Mammary epithelial cell (primary cell): Measurements from ENCODE around the gene ANKDD1B.

ENCODE experiments used
- EZH2 ChIP-seq: IDR thresholded peaks from 2 replicates; pipeline ENCODE4 v1.6.1; 2012; ENCODE audit warnings: low read length, inconsistent platforms, borderline replicate concordance
- TF ChIP-seq, protein P1 (sequence below), 2 donors: IDR thresholded peaks in 1 of 2; conservative IDR thresholded peaks in 1 of 2; 2 replicates each; pipeline ENCODE4 v1.5.1; 2011 to 2012; ENCODE audit warnings: inconsistent platforms in 2 of 2, low read length in 2 of 2, mild to moderate bottlenecking in 2 of 2, control low read depth in 1 of 2, low read depth in 1 of 2; ENCODE audit not compliant: insufficient read depth in 1 of 2; ENCODE audit errors: extremely low read depth in 1 of 2

DNA sequence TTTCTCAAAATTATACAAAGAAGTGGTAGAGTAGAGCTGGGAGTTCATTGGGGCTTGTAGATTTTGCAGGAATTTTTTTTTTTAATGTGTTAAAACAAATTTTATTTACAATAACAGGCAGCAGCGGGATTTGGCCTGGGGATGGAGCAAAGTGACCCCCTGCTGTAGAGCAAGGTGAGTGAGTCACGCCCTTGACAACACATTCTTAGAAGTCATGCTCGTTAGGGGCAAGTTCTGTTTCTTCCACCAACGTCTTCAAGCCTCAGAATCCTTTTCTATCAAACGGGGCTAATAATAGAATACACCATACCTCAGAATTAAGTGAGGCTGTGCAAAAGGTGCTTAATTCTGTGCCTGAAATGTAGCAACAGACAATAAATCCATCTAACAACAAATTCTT is 1.1 kb upstream of the ANKDD1B start:
- TF ChIP-seq, protein P1, sequence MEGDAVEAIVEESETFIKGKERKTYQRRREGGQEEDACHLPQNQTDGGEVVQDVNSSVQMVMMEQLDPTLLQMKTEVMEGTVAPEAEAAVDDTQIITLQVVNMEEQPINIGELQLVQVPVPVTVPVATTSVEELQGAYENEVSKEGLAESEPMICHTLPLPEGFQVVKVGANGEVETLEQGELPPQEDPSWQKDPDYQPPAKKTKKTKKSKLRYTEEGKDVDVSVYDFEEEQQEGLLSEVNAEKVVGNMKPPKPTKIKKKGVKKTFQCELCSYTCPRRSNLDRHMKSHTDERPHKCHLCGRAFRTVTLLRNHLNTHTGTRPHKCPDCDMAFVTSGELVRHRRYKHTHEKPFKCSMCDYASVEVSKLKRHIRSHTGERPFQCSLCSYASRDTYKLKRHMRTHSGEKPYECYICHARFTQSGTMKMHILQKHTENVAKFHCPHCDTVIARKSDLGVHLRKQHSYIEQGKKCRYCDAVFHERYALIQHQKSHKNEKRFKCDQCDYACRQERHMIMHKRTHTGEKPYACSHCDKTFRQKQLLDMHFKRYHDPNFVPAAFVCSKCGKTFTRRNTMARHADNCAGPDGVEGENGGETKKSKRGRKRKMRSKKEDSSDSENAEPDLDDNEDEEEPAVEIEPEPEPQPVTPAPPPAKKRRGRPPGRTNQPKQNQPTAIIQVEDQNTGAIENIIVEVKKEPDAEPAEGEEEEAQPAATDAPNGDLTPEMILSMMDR (conservative IDR thresholded peaks at IDR 0.05 in 1 of 2, IDR thresholded peaks at IDR 0.05 in 1 of 2; ENCODE audit: extremely low read depth in 1 of 2, insufficient read depth in 1 of 2, low read depth in 1 of 2, low read length in 2 of 2), result no peak
- no peak for TF ChIP-seq EZH2
